AG10803 (cell line): ENCODE results near the gene FSTL1.

Experiments
- DNase-seq: peaks from one replicate; pipeline ENCODE4 v3.0.0; 2010; ENCODE audit warnings: low read depth
- H3K4me3 ChIP-seq: 2 replicates; pipeline ENCODE4 v1.5.1; 2011; ENCODE audit warnings: mild to moderate bottlenecking, low read length, control low read depth
- TF ChIP-seq, protein P1 (sequence below): conservative IDR thresholded peaks from 2 replicates; pipeline ENCODE4 v1.5.1; 2011; ENCODE audit warnings: mild to moderate bottlenecking, low read length, control low read depth, inconsistent platforms

Gene FSTL1

DNA sequence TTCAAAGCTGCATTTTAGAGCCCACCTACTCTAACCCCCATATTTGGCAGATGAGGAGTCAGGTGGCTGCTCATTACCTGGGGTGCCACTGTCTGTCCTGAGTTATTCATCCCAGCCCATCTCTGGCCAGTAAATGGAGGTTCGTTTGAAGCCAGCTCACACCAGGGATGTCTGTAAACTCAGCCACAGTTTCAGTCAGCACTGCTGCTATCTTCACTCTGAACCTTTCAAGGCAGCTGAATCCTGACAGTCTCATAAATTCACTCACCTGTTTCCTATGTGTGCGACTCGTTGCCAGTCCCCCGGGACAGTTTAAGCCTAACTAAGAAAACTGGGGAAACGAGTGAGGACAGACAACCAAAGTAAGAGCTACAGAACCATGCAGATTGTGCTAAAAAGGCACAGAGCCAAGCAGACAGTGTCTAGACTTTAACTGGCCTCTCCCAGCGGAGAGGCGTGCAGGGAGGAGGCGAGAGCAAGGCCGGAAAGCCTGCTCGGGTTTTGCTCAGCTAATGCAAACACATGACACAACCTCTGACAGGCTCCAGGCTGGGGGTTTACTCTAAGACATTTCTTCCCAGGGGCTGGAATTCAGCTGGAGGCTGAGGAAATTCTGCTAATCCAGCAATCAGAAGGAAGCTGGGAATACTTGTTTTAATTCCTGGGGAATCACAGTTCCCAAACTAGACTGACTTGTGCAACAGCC is 12.0 kb downstream of the FSTL1 start:
- peak; percentile 80 for DNase-seq
- TF ChIP-seq, protein P1, sequence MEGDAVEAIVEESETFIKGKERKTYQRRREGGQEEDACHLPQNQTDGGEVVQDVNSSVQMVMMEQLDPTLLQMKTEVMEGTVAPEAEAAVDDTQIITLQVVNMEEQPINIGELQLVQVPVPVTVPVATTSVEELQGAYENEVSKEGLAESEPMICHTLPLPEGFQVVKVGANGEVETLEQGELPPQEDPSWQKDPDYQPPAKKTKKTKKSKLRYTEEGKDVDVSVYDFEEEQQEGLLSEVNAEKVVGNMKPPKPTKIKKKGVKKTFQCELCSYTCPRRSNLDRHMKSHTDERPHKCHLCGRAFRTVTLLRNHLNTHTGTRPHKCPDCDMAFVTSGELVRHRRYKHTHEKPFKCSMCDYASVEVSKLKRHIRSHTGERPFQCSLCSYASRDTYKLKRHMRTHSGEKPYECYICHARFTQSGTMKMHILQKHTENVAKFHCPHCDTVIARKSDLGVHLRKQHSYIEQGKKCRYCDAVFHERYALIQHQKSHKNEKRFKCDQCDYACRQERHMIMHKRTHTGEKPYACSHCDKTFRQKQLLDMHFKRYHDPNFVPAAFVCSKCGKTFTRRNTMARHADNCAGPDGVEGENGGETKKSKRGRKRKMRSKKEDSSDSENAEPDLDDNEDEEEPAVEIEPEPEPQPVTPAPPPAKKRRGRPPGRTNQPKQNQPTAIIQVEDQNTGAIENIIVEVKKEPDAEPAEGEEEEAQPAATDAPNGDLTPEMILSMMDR = no peak
- H3K4me3 ChIP-seq = no peak overlapping the region

DNA sequence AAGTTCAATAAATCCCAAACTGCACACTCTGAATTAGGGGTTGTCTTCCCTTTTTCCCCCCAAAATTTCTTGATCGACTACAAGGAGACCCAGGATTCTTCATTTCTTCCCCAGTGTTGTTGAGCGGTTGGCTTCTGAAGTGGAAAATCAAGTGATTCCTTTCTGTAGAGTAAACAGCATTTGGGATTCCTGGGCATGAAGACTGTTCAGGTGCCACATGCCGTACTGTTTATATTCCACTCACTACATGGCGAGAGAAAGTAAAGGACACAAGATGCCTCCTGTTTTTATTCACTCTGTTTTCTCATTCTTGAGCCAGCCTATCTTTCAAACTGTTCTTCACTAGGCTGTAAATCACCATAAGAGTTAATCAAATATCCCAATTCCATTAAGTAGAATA is 12.6 kb downstream of the FSTL1 start:
- H3K4me3 ChIP-seq = no peak overlapping the region
- TF ChIP-seq, protein P1 = no peak
- DNase-seq = no peak

DNA sequence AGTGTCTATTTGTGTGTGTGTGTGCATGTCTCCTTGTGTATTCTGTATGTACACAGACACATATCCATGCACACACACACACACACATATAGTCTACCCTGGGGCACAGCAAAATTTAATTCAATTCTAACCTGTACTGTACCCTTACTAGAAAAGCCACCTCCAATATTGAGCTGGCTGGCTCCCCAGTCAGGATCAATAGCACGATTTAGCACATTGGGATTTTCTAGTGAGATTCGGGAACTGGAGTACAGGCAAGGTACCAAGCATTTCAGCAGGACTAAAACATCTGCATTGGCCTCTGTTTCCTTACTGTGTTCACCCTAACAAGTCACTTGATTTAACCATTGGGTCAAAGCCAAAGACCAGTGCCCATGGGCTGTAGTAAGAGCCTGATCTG is 13.2 kb downstream of the FSTL1 start:
- TF ChIP-seq, protein P1 = no peak
- no peak overlapping the region for H3K4me3 ChIP-seq
- DNase-seq = no peak

DNA sequence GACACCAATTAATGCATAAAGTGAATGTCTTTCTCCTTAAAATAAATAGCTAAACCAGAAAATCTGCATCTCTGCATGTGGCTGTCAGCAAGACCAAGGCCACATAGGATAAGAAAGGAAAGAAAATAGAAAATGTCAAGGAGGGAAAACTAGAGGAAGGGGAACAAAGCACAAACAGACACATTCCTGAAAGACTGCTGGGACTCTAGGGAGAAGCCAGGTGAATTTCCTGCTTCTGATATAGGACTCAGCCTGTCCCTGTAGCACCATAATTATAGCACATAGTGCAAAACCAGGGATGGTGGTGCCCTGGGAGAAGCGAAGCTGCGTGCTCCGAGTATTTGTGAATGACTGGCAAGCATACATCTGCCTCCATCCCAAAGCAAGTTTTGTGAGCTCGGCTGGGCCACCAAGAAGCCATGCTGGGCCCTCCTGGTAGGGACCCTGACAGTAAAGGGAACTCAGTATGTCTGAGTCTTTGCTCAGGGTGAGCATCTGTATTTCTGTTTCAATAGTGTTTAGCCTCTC is 14.2 kb downstream of the FSTL1 start:
- H3K4me3 ChIP-seq = no peak overlapping the region
- DNase-seq = no peak
- TF ChIP-seq, protein P1 = no peak

DNA sequence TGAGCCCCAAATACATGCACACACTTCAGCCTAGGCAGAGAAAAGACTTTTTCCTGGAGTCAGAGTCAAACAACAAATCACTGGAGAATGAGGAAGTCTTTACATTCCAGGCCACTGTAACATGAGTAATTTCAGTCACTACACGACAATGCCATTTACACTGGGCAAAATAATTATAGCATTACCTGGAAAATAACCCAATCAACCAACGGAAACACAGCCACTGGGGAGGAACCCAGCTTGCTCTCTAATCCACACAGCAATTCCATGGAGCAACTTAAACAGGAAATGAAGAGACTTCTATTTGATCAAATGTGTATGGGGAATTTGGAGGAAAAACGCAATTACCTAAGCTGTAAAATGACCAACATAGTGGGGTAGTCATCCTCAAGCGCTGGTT is 15.2 kb downstream of the FSTL1 start:
- no peak overlapping the region for H3K4me3 ChIP-seq
- TF ChIP-seq, protein P1 = no peak
- peak; percentile 62 for DNase-seq

DNA sequence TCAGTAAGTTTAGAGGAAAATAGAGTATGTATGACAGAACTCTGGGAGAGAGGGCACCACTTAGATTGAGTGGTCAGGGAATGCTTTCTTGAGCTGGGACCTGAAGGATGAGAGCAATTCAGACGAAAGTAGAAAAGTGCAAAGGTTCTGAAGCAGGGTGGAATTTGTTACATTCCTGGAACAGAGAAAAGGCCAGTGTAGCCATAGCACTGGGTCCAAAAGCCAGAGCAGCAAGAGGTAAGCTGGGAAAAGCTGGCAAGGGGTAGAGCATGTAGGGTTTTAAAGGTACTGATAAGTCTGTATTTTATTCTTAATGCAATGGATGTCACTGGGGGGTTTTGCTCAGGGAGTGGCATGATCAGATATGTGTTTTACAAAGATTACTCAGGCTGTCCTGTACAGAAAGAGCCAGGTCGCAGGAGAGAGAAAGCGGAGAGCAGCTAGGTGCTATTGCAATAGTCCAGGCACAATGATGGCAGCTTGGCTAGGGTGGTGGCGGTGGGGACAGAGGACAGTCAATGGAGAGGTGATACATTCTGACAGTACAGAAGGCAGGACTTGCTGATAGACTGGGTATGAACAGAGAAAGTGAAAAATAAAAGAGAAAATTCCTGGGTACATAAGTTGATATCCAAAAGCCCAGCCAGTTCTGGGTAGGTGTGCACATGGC is 17.0 kb downstream of the FSTL1 start:
- no peak overlapping the region for H3K4me3 ChIP-seq
- TF ChIP-seq, protein P1 = no peak
- DNase-seq = no peak
